Measurements from ENCODE around the gene NAPA. TPM values are rescaled to one million over a fixed set of nuclear protein-coding genes. Genes with fewer than 3 reads are reported as not detected.

Gene NAPA
- polyA plus RNA-seq, 1 donor from 2014 or later, result 100 TPM

- no peak for TF ChIP-seq TAF1 (IDR thresholded peaks at IDR 0.05; ENCODE audit: low read depth)
- no peak for TF ChIP-seq CTCF (IDR thresholded peaks at IDR 0.05; ENCODE audit: poor library complexity, severe bottlenecking)
- no peak for TF ChIP-seq SMC3 (conservative IDR thresholded peaks at IDR 0.05; ENCODE audit: poor library complexity)
- TF ChIP-seq MXI1 (conservative IDR thresholded peaks at IDR 0.05; ENCODE audit: poor library complexity, severe bottlenecking), result no peak
- no peak for TF ChIP-seq REST (IDR thresholded peaks at IDR 0.05; ENCODE audit: borderline replicate concordance)
- no peak for TF ChIP-seq EZH2 (IDR thresholded peaks at IDR 0.05; ENCODE audit: borderline replicate concordance, insufficient read depth, low read length, poor library complexity, severe bottlenecking)
- no peak for TF ChIP-seq EP300 (conservative IDR thresholded peaks at IDR 0.05; ENCODE audit: poor library complexity, severe bottlenecking)
- no peak for TF ChIP-seq POLR2AphosphoS5 (IDR thresholded peaks at IDR 0.05)
- TF ChIP-seq RAD21 (conservative IDR thresholded peaks at IDR 0.05), result no peak
- no peak overlapping the region for H3K4me3 ChIP-seq (ENCODE audit: low read length)
- H3K9me2 ChIP-seq (ENCODE audit: insufficient read depth, low read length), result no peaks in the 10 kb centered on the region
- no peak overlapping the region for H3K9ac ChIP-seq (ENCODE audit: low read length)
- no peak overlapping the region for H3K4me2 ChIP-seq (ENCODE audit: low read length)
- no peaks in the 10 kb centered on the region for H3F3A ChIP-seq (ENCODE audit: insufficient read depth, low read length, poor library complexity, severe bottlenecking)
- no peaks in the 10 kb centered on the region for H3K9me3 ChIP-seq (ENCODE audit: low read length)
- H3K27ac ChIP-seq (ENCODE audit: low read length), result no peak overlapping the region
- H2AFZ ChIP-seq (ENCODE audit: low read depth, low read length), result no peak overlapping the region
- no peaks in the 10 kb centered on the region for H3K36me3 ChIP-seq (ENCODE audit: insufficient read depth, low read length)
- no peaks in the 10 kb centered on the region for H3K27me3 ChIP-seq (ENCODE audit: insufficient read depth, low read depth, low read length)
- no peaks in the 10 kb centered on the region for H3K79me2 ChIP-seq (replicated peaks; ENCODE audit: insufficient read depth, low read length)
- H4K20me1 ChIP-seq (ENCODE audit: insufficient read depth), result no peaks in the 10 kb centered on the region
These were observed 16.9 kb downstream of the NAPA start for GRCh38 chr19:47497821-47498520.

- Histone ChIP-seq H3K27ac (ENCODE audit: low read length) (no peak overlapping the region), H3K4me3 (ENCODE audit: low read length) (no peak overlapping the region), H3K9ac (ENCODE audit: low read length) (no peak overlapping the region), H3K36me3 (ENCODE audit: insufficient read depth, low read length) (no peaks in the 10 kb centered on the region), H3K4me2 (ENCODE audit: low read length) (no peak overlapping the region), H3K79me2 (replicated peaks; ENCODE audit: insufficient read depth, low read length) (no peaks in the 10 kb centered on the region), H3K9me2 (ENCODE audit: insufficient read depth, low read length) (no peaks in the 10 kb centered on the region), H3K9me3 (ENCODE audit: low read length) (no peaks in the 10 kb centered on the region), H3K27me3 (ENCODE audit: insufficient read depth, low read depth, low read length) (no peaks in the 10 kb centered on the region), H2AFZ (ENCODE audit: low read depth, low read length) (no peak overlapping the region), H3F3A (ENCODE audit: insufficient read depth, low read length, poor library complexity, severe bottlenecking) (no peaks in the 10 kb centered on the region), H4K20me1 (ENCODE audit: insufficient read depth) (no peaks in the 10 kb centered on the region)
- TF ChIP-seq CTCF (IDR thresholded peaks at IDR 0.05; ENCODE audit: poor library complexity, severe bottlenecking) (no peak), MXI1 (conservative IDR thresholded peaks at IDR 0.05; ENCODE audit: poor library complexity, severe bottlenecking) (no peak), REST (IDR thresholded peaks at IDR 0.05; ENCODE audit: borderline replicate concordance) (no peak), SMC3 (conservative IDR thresholded peaks at IDR 0.05; ENCODE audit: poor library complexity) (no peak), EP300 (conservative IDR thresholded peaks at IDR 0.05; ENCODE audit: poor library complexity, severe bottlenecking) (no peak), RAD21 (conservative IDR thresholded peaks at IDR 0.05) (no peak)
These were observed 17.7 kb downstream of the NAPA start for GRCh38 chr19:47497050-47497766.
